ENCODE results near the gene IL23A. TPM values are rescaled to one million over a fixed set of nuclear protein-coding genes. Genes with fewer than 3 reads are reported as not detected.

The IL23A gene
- total RNA-seq, 1 experiment from 2014 or later = 2.9 TPM

- TF ChIP-seq EZH2 (IDR thresholded peaks at IDR 0.05; ENCODE audit: low read depth) (no peak), CTCF (conservative IDR thresholded peaks at IDR 0.05) (no peak)
- DNase-seq = no peak
- no peaks in the 10 kb centered on the region for H3K36me3 ChIP-seq (ENCODE audit: low read depth)
- no peak overlapping the region for H3K4me2 ChIP-seq
- no peak overlapping the region for H3K4me3 ChIP-seq
- H3K9me2 ChIP-seq (ENCODE audit: insufficient read depth) = no peaks in the 10 kb centered on the region
- CTCF ChIA-PET = no interaction called here
- H3K9me3 ChIP-seq (ENCODE audit: insufficient read depth, low read depth) = no peaks in the 10 kb centered on the region
- H2AFZ ChIP-seq = no peak overlapping the region
- H4K20me1 ChIP-seq (ENCODE audit: insufficient read depth) = no peaks in the 10 kb centered on the region
- intact Hi-C loops (cut with micrococcal nuclease; ENCODE audit: unreplicated experiment) = no loop called here
- no peaks in the 10 kb centered on the region for H3K79me2 ChIP-seq (ENCODE audit: low read depth)
- H3K4me1 ChIP-seq (replicated peaks; ENCODE audit: insufficient read depth) = no peaks in the 10 kb centered on the region
- H3K27ac ChIP-seq = no peak overlapping the region
- no peaks in the 10 kb centered on the region for H3F3A ChIP-seq (ENCODE audit: insufficient read depth, low read depth)
- POLR2A ChIA-PET (ENCODE audit: unreplicated experiment) = no interaction called here
- BruUV-seq (replicated peaks) = no TSS peak
- H3K27me3 ChIP-seq (ENCODE audit: insufficient read depth, low read depth) = no peaks in the 10 kb centered on the region
Observed at GRCh38 chr12:56377310-56377988, 38.8 kb downstream of the IL23A start.

- no peaks in the 10 kb centered on the region for H3K4me1 ChIP-seq (replicated peaks; ENCODE audit: insufficient read depth)
- no peaks in the 10 kb centered on the region for H3K9me3 ChIP-seq (ENCODE audit: insufficient read depth, low read depth)
- no TSS peak for BruUV-seq (replicated peaks)
- H3K27ac ChIP-seq = no peak overlapping the region
- H4K20me1 ChIP-seq (ENCODE audit: insufficient read depth) = no peaks in the 10 kb centered on the region
- no peak overlapping the region for H2AFZ ChIP-seq
- intact Hi-C loops (cut with micrococcal nuclease; ENCODE audit: unreplicated experiment) = no loop called here
- H3K9me2 ChIP-seq (ENCODE audit: insufficient read depth) = no peaks in the 10 kb centered on the region
- ChIA-PET CTCF (no interaction called here), POLR2A (ENCODE audit: unreplicated experiment) (no interaction called here)
- TF ChIP-seq CTCF (conservative IDR thresholded peaks at IDR 0.05) = no peak
- TF ChIP-seq EZH2 (IDR thresholded peaks at IDR 0.05; ENCODE audit: low read depth) = no peak
- H3K27me3 ChIP-seq (ENCODE audit: insufficient read depth, low read depth) = no peaks in the 10 kb centered on the region
- H3K4me3 ChIP-seq = no peak overlapping the region
- DNase-seq = no peak
- H3F3A ChIP-seq (ENCODE audit: insufficient read depth, low read depth) = no peaks in the 10 kb centered on the region
- H3K79me2 ChIP-seq (ENCODE audit: low read depth) = no peaks in the 10 kb centered on the region
- no peaks in the 10 kb centered on the region for H3K36me3 ChIP-seq (ENCODE audit: low read depth)
- no peak overlapping the region for H3K4me2 ChIP-seq
Observed at GRCh38 chr12:56377989-56378316, 39.3 kb downstream of the IL23A start.

- no TSS peak for BruUV-seq (replicated peaks)
- POLR2A ChIA-PET (ENCODE audit: unreplicated experiment) = no interaction called here
- intact Hi-C loops (cut with micrococcal nuclease; ENCODE audit: unreplicated experiment) = no loop called here
Observed at GRCh38 chr12:56382611-56383010, 43.9 kb downstream of the IL23A start.

More at GRCh38 chr12:56382611-56383010, 43.9 kb downstream of the IL23A start:
- Histone ChIP-seq H3K4me3 (no peak overlapping the region), H4K20me1 (ENCODE audit: insufficient read depth) (no peaks in the 10 kb centered on the region), H3K79me2 (ENCODE audit: low read depth) (no peaks in the 10 kb centered on the region), H3K9me3 (ENCODE audit: insufficient read depth, low read depth) (no peaks in the 10 kb centered on the region), H3K36me3 (ENCODE audit: low read depth) (no peaks in the 10 kb centered on the region), H3K27ac (no peak overlapping the region), H3K9me2 (ENCODE audit: insufficient read depth) (no peaks in the 10 kb centered on the region), H3K4me2 (no peak overlapping the region), H3F3A (ENCODE audit: insufficient read depth, low read depth) (no peaks in the 10 kb centered on the region), H3K27me3 (ENCODE audit: insufficient read depth, low read depth) (no peaks in the 10 kb centered on the region), H3K4me1 (replicated peaks; ENCODE audit: insufficient read depth) (0 out of 2 replicates have a peak, but pooled peaks cover 8% of the 10 kb centered on the region), H2AFZ (no peak overlapping the region)
- CTCF ChIA-PET = no interaction called here
- no peak for DNase-seq
- TF ChIP-seq EZH2 (IDR thresholded peaks at IDR 0.05; ENCODE audit: low read depth) (no peak), CTCF (conservative IDR thresholded peaks at IDR 0.05) (no peak)

Data from PC-9 (cell line).